HepG2 (cell line): ENCODE data around the gene PSMG3. TPM values are rescaled to one million over a fixed set of nuclear protein-coding genes. Genes with fewer than 3 reads are reported as not detected.

Source experiments
- DMAP1 ChIP-seq: IDR thresholded peaks from 2 replicates; pipeline ENCODE4 v1.6.1; 2016
- FOXO1 ChIP-seq: sonication (generic); formaldehyde crosslinking; IDR thresholded peaks from 2 replicates; pipeline ENCODE4 v1.4.0; 2020; ENCODE audit warnings: missing genetic modification reagents
- HNF4G ChIP-seq, 2 experiments: sonication (generic) in 1 of 2; formaldehyde crosslinking in 1 of 2; IDR thresholded peaks; 2 replicates each; pipeline versions ENCODE4 v1.4.0 to v1.6.1; 2011 to 2020; ENCODE audit warnings: borderline replicate concordance in 2 of 2, low read depth in 2 of 2, mild to moderate bottlenecking in 2 of 2, low read length in 1 of 2, missing genetic modification reagents in 1 of 2, moderate library complexity in 1 of 2
- KDM5B ChIP-seq: sonication (generic); formaldehyde crosslinking; IDR thresholded peaks from 2 replicates; pipeline ENCODE4 v1.4.0; 2020; ENCODE audit warnings: missing genetic modification reagents, mild to moderate bottlenecking, borderline replicate concordance
- NCOA5 ChIP-seq: sonication (generic); formaldehyde crosslinking; IDR thresholded peaks from 2 replicates; pipeline ENCODE4 v1.4.0; 2020; ENCODE audit warnings: missing genetic modification reagents
- NCOR1 ChIP-seq: fragments of 200-600 bp; sonication (generic); IDR thresholded peaks from 2 replicates; pipeline ENCODE4 v1.7.0; 2017; ENCODE audit warnings: antibody characterized with exemption, low read length, borderline replicate concordance
- SP5 ChIP-seq: IDR thresholded peaks from 2 replicates; pipeline ENCODE4 v1.6.1; 2016; ENCODE audit warnings: low read depth, borderline replicate concordance
- ZC3H13 ChIP-seq: sonication (generic); formaldehyde crosslinking; IDR thresholded peaks from 2 replicates; pipeline ENCODE4 v1.8.1; 2023; ENCODE audit warnings: mild to moderate bottlenecking, missing genetic modification reagents, moderate library complexity
- ZNF670 ChIP-seq: sonication (generic); formaldehyde crosslinking; IDR thresholded peaks from 2 replicates; pipeline ENCODE4 v1.8.0; 2022; ENCODE audit warnings: mild to moderate bottlenecking, missing genetic modification reagents, borderline replicate concordance
- polyA plus RNA-seq, 8 experiments: library from polyadenylated mRNA; depleted of rRNA in 3 of 8; stranded (reverse) in 7 of 8; unstranded in 1 of 8; fragments of >200 nt; fragmentation: Illumina TruSeq in 4 of 8; extraction: Trizol in 4 of 8; gene quantifications; 2 replicates each; pipeline versions ENCODE4 v1.2.1 to v1.2.3, GENCODE V29; 2011 to 2016; ENCODE audit warnings: low read depth in 4 of 8, missing spikeins in 1 of 8, mixed read lengths in 1 of 8; ENCODE audit not compliant: insufficient read depth in 1 of 8
- total RNA-seq, 5 experiments: library from RNA; depleted of rRNA; stranded (reverse); fragments of >200 nt; fragmentation: Illumina TruSeq; extraction: Trizol; gene quantifications; 2 replicates each; pipeline ENCODE4 v1.2.3, GENCODE V29; 2016; ENCODE audit warnings: low read depth in 1 of 5
- TF ChIP-seq, protein P1 (sequence below): sonication (generic); formaldehyde crosslinking; IDR thresholded peaks from 2 replicates; pipeline ENCODE4 v1.4.0; 2020; ENCODE audit warnings: missing genetic modification reagents
- TF ChIP-seq, protein P2 (sequence below): sonication (generic); formaldehyde crosslinking; IDR thresholded peaks from 2 replicates; pipeline ENCODE4 v1.8.1; 2022; ENCODE audit warnings: low read depth, mild to moderate bottlenecking, missing genetic modification reagents
- TF ChIP-seq, protein P3 (sequence below): sonication (generic); formaldehyde crosslinking; IDR thresholded peaks from 2 replicates; pipeline ENCODE4 v1.4.0; 2020; ENCODE audit warnings: missing genetic modification reagents
- TF ChIP-seq, protein P4 (sequence below): sonication (generic); formaldehyde crosslinking; IDR thresholded peaks from 2 replicates; pipeline ENCODE4 v1.4.0; 2020; ENCODE audit warnings: low read depth, missing genetic modification reagents

Gene PSMG3
- total and polyA plus RNA-seq, 2 of the 13 experiments (the other 11 are each of a cell fraction or from before 2014, with no cell fraction given), result 29.6 to 48.4 TPM

DNA sequence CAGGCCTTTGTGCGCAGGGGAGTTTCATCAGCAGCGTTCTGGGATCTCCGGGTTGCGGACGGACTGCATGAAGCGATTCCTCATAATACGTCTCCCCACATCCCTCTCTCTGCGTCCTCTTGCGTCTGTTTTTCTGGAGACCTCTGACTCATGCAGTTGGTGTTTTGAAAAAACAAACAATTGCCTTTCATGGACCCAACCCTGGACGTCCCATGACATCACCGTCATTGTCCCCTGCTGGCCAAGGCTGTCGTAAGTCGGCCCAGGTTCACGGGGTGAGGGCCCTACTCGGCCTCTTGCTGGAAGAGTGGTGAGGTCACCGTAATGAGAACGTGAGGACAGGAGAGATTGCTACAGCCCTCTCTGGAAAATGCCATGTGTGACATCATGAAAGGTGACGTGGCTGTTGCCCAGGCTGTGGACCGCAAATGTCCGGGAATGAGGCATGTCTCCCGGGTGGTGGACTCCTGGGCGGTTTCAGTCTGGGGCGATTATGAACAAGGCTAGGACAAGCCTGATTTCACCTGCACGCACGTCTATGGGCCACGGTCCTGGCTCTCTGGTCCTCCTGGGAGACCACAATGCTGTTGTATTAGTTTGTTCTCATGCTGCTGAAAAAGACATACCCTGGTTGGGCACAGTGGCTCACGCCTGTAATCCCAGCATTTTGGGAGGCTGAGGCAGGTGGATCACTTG, 49.1 kb downstream of the PSMG3 start (continued):
- TF ChIP-seq, protein P1, sequence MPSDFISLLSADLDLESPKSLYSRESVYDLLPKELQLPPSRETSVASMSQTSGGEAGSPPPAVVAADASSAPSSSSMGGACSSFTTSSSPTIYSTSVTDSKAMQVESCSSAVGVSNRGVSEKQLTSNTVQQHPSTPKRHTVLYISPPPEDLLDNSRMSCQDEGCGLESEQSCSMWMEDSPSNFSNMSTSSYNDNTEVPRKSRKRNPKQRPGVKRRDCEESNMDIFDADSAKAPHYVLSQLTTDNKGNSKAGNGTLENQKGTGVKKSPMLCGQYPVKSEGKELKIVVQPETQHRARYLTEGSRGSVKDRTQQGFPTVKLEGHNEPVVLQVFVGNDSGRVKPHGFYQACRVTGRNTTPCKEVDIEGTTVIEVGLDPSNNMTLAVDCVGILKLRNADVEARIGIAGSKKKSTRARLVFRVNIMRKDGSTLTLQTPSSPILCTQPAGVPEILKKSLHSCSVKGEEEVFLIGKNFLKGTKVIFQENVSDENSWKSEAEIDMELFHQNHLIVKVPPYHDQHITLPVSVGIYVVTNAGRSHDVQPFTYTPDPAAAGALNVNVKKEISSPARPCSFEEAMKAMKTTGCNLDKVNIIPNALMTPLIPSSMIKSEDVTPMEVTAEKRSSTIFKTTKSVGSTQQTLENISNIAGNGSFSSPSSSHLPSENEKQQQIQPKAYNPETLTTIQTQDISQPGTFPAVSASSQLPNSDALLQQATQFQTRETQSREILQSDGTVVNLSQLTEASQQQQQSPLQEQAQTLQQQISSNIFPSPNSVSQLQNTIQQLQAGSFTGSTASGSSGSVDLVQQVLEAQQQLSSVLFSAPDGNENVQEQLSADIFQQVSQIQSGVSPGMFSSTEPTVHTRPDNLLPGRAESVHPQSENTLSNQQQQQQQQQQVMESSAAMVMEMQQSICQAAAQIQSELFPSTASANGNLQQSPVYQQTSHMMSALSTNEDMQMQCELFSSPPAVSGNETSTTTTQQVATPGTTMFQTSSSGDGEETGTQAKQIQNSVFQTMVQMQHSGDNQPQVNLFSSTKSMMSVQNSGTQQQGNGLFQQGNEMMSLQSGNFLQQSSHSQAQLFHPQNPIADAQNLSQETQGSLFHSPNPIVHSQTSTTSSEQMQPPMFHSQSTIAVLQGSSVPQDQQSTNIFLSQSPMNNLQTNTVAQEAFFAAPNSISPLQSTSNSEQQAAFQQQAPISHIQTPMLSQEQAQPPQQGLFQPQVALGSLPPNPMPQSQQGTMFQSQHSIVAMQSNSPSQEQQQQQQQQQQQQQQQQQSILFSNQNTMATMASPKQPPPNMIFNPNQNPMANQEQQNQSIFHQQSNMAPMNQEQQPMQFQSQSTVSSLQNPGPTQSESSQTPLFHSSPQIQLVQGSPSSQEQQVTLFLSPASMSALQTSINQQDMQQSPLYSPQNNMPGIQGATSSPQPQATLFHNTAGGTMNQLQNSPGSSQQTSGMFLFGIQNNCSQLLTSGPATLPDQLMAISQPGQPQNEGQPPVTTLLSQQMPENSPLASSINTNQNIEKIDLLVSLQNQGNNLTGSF (CRISPR knock-in tag), result peak; percentile 51; the same call in 1 of the 2 replicates
- TF ChIP-seq ZNF670 (0 out of 2 replicates have a peak, but pooled peaks have one; percentile 34), HNF4G (IDR thresholded peaks at IDR 0.05; ENCODE audit: borderline replicate concordance, low read depth, low read length) (no peak), HNF4G (CRISPR knock-in tag; IDR thresholded peaks at IDR 0.05; ENCODE audit: borderline replicate concordance, low read depth) (peak; percentile 50; the same call in 1 of the 2 replicates), NCOR1 (peak; percentile 70; the same call in 1 of the 2 replicates), SP5 (CRISPR knock-in tag) (peak; percentile 27; the same call in 1 of the 2 replicates), DMAP1 (peak; percentile 33; the same call in 1 of the 2 replicates), KDM5B (CRISPR knock-in tag) (peak; percentile 57; the same call in 1 of the 2 replicates), ZC3H13 (CRISPR knock-in tag) (0 out of 2 replicates have a peak, but pooled peaks have one; percentile 44), FOXO1 (CRISPR knock-in tag) (peak; percentile 55; the same call in 1 of the 2 replicates), NCOA5 (no peak)
- TF ChIP-seq, protein P2, sequence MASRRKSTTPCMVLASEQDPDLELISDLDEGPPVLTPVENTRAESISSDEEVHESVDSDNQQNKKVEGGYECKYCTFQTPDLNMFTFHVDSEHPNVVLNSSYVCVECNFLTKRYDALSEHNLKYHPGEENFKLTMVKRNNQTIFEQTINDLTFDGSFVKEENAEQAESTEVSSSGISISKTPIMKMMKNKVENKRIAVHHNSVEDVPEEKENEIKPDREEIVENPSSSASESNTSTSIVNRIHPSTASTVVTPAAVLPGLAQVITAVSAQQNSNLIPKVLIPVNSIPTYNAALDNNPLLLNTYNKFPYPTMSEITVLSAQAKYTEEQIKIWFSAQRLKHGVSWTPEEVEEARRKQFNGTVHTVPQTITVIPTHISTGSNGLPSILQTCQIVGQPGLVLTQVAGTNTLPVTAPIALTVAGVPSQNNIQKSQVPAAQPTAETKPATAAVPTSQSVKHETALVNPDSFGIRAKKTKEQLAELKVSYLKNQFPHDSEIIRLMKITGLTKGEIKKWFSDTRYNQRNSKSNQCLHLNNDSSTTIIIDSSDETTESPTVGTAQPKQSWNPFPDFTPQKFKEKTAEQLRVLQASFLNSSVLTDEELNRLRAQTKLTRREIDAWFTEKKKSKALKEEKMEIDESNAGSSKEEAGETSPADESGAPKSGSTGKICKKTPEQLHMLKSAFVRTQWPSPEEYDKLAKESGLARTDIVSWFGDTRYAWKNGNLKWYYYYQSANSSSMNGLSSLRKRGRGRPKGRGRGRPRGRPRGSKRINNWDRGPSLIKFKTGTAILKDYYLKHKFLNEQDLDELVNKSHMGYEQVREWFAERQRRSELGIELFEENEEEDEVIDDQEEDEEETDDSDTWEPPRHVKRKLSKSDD (CRISPR knock-in tag), result peak; percentile 98
- TF ChIP-seq, protein P3, sequence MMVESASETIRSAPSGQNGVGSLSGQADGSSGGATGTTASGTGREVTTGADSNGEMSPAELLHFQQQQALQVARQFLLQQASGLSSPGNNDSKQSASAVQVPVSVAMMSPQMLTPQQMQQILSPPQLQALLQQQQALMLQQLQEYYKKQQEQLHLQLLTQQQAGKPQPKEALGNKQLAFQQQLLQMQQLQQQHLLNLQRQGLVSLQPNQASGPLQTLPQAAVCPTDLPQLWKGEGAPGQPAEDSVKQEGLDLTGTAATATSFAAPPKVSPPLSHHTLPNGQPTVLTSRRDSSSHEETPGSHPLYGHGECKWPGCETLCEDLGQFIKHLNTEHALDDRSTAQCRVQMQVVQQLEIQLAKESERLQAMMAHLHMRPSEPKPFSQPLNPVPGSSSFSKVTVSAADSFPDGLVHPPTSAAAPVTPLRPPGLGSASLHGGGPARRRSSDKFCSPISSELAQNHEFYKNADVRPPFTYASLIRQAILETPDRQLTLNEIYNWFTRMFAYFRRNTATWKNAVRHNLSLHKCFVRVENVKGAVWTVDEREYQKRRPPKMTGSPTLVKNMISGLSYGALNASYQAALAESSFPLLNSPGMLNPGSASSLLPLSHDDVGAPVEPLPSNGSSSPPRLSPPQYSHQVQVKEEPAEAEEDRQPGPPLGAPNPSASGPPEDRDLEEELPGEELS (CRISPR knock-in tag), result peak; percentile 86
- TF ChIP-seq, protein P4, sequence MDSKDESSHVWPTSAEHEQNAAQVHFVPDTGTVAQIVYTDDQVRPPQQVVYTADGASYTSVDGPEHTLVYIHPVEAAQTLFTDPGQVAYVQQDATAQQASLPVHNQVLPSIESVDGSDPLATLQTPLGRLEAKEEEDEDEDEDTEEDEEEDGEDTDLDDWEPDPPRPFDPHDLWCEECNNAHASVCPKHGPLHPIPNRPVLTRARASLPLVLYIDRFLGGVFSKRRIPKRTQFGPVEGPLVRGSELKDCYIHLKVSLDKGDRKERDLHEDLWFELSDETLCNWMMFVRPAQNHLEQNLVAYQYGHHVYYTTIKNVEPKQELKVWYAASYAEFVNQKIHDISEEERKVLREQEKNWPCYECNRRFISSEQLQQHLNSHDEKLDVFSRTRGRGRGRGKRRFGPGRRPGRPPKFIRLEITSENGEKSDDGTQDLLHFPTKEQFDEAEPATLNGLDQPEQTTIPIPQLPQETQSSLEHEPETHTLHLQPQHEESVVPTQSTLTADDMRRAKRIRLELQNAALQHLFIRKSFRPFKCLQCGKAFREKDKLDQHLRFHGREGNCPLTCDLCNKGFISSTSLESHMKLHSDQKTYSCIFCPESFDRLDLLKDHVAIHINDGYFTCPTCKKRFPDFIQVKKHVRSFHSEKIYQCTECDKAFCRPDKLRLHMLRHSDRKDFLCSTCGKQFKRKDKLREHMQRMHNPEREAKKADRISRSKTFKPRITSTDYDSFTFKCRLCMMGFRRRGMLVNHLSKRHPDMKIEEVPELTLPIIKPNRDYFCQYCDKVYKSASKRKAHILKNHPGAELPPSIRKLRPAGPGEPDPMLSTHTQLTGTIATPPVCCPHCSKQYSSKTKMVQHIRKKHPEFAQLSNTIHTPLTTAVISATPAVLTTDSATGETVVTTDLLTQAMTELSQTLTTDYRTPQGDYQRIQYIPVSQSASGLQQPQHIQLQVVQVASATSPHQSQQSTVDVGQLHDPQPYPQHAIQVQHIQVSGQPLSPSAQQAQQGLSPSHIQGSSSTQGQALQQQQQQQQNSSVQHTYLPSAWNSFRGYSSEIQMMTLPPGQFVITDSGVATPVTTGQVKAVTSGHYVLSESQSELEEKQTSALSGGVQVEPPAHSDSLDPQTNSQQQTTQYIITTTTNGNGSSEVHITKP (CRISPR knock-in tag), result peak; percentile 82
